Natural killer cell (primary cell): ENCODE results near the gene SYT13. TPM values are rescaled to one million over a fixed set of nuclear protein-coding genes. Genes with fewer than 3 reads are reported as not detected.

Experiments used
- ATAC-seq, 3 donors: fragments of 150-1000 bp in 2 of 3; fragments of 200-7000 bp in 1 of 3; cut with Tn5 transposase; 1 replicate in 1 of 3; 2 replicates in 2 of 3; pipeline ENCODE4 v1.10.0; 2021; ENCODE audit warnings: mild to moderate bottlenecking in 2 of 3, moderate library complexity in 2 of 3
- DNase-seq, 2 donors: peaks; one replicate each; pipeline versions ENCODE4 v3.0.0 to v3.0.0-alpha.2; 2013 to 2021; ENCODE audit warnings: mixed read lengths in 1 of 2
- H3K27ac ChIP-seq: one replicate; pipeline ENCODE4 v1.5.1; 2013; ENCODE audit warnings: mild to moderate bottlenecking, low read length
- H3K27me3 ChIP-seq: one replicate; pipeline ENCODE4 v1.6.1; 2013; ENCODE audit warnings: low read length; ENCODE audit not compliant: control insufficient read depth, insufficient read depth
- H3K36me3 ChIP-seq: one replicate; pipeline ENCODE4 v1.6.1; 2013; ENCODE audit warnings: low read length; ENCODE audit not compliant: control insufficient read depth, insufficient read depth
- H3K4me1 ChIP-seq: one replicate; pipeline ENCODE4 v1.6.1; 2013; ENCODE audit warnings: low read length; ENCODE audit not compliant: control insufficient read depth, insufficient read depth
- H3K4me3 ChIP-seq: one replicate; pipeline ENCODE4 v1.5.1; 2013; ENCODE audit warnings: low read length
- H3K9me3 ChIP-seq: one replicate; pipeline ENCODE4 v1.6.1; 2013; ENCODE audit warnings: low read length; ENCODE audit not compliant: control insufficient read depth, insufficient read depth
- H3K27ac Mint-ChIP-seq, 2 donors: one replicate each; pipeline ENCODE4 v1.8.0; 2022; ENCODE audit warnings: mild to moderate bottlenecking in 2 of 2, mixed read lengths in 2 of 2, moderate library complexity in 1 of 2
- H3K27me3 Mint-ChIP-seq, 2 donors: one replicate each; pipeline ENCODE4 v1.8.0; 2022; ENCODE audit warnings: low read depth in 2 of 2, mixed read lengths in 2 of 2
- H3K36me3 Mint-ChIP-seq: one replicate; pipeline ENCODE4 v1.8.0; 2022; ENCODE audit warnings: mixed read lengths
- H3K4me1 Mint-ChIP-seq, 2 donors: one replicate each; pipeline ENCODE4 v1.8.0; 2022; ENCODE audit warnings: mixed read lengths in 2 of 2
- H3K4me3 Mint-ChIP-seq: one replicate; pipeline ENCODE4 v1.8.0; 2022; ENCODE audit warnings: mild to moderate bottlenecking, moderate library complexity, mixed read lengths
- H3K9me3 Mint-ChIP-seq, 2 donors: one replicate each; pipeline ENCODE4 v1.8.0; 2022; ENCODE audit warnings: mixed read lengths in 2 of 2
- CTCF ChIP-seq: fragments of 200-600 bp; IDR thresholded peaks from one replicate; pipeline ENCODE4 v1.8.0; 2022; ENCODE audit warnings: antibody characterized with exemption
- WGBS: methylation state at CpG from one replicate; pipeline ENCODE4 v1.1.7; 2013; ENCODE audit warnings: missing lambda C conversion rate; ENCODE audit not compliant: insufficient coverage; 5-methylcytosine and 5-hydroxymethylcytosine counted together
- intact Hi-C: fragments of 100-400 bp; cut with micrococcal nuclease; formaldehyde crosslinking; loops from one replicate; pipeline ENCODE4 v1.14.2; 2022
- total RNA-seq, 4 donors: library from RNA; stranded (reverse); fragments of 120-200 nt in 1 of 4; gene quantifications; one replicate each; pipeline versions ENCODE4 v1.2.3 to v1.2.4, GENCODE V29; 2013 to 2022

Gene SYT13
- total RNA-seq, 3 donors from 2014 or later (not counting 1 experiment from before 2014, with no cell fraction given): not detected

- peaks cover 24% of the 10 kb centered on the region for H3K27me3 ChIP-seq
- no peaks in the 10 kb centered on the region for H3K9me3 ChIP-seq
- Mint-ChIP-seq H3K4me1 (no peaks in the 10 kb centered on the region), H3K27me3 (peaks cover 71 to 90% of the 10 kb centered on the region in 2 donors), H3K36me3 (no peaks in the 10 kb centered on the region), H3K9me3 (no peaks in the 10 kb centered on the region), H3K27ac (no peak overlapping the region), H3K4me3 (no peak overlapping the region)
- intact Hi-C loops: no loop called here
- DNase-seq (no peak), ATAC-seq (no peak)
- no peak overlapping the region for H3K4me3 ChIP-seq
- no peaks in the 10 kb centered on the region for H3K4me1 ChIP-seq
- no peak overlapping the region for H3K27ac ChIP-seq
- WGBS: 100% methylated on average over 1 of the region's 1 CpG
- H3K36me3 ChIP-seq: no peaks in the 10 kb centered on the region
- no peak for TF ChIP-seq CTCF
Measured at GRCh38 chr11:45289369-45289768, 3.2 kb upstream of the SYT13 start.

GRCh38 chr11:45288339-45288738 lies 2.2 kb upstream of the SYT13 start:
- no peak for TF ChIP-seq CTCF
- peaks cover 24% of the 10 kb centered on the region for H3K27me3 ChIP-seq
- H3K9me3 Mint-ChIP-seq: no peaks in the 10 kb centered on the region
- no peak overlapping the region for H3K4me3 ChIP-seq
- H3K4me1 ChIP-seq: no peaks in the 10 kb centered on the region
- no peaks in the 10 kb centered on the region for H3K36me3 Mint-ChIP-seq
- WGBS: 100% methylated on average over 1 of the region's 2 CpGs
- no peaks in the 10 kb centered on the region for H3K9me3 ChIP-seq
- no peaks in the 10 kb centered on the region for H3K36me3 ChIP-seq
- intact Hi-C loops: no loop called here
- no peak overlapping the region for H3K27ac ChIP-seq
- H3K27ac Mint-ChIP-seq: no peak overlapping the region
- ATAC-seq (no peak), DNase-seq (no peak)
- H3K4me3 Mint-ChIP-seq: no peak overlapping the region
- H3K27me3 Mint-ChIP-seq: peaks cover 72 to 91% of the 10 kb centered on the region in 2 donors
- H3K4me1 Mint-ChIP-seq: no peaks in the 10 kb centered on the region

GRCh38 chr11:45287316-45287903 lies 1.3 kb upstream of the SYT13 start:
- Histone ChIP-seq H3K36me3 (no peaks in the 10 kb centered on the region), H3K27ac (no peak overlapping the region), H3K27me3 (peaks cover 24% of the 10 kb centered on the region), H3K9me3 (no peaks in the 10 kb centered on the region), H3K4me3 (no peak overlapping the region), H3K4me1 (no peaks in the 10 kb centered on the region)
- H3K27ac Mint-ChIP-seq: no peak overlapping the region
- WGBS: 63% methylated on average over 3 of the region's 3 CpGs
- no peak for DNase-seq
- H3K4me1 Mint-ChIP-seq: no peaks in the 10 kb centered on the region
- no peaks in the 10 kb centered on the region for H3K9me3 Mint-ChIP-seq
- H3K4me3 Mint-ChIP-seq: no peak overlapping the region
- intact Hi-C loops: no loop called here
- no peak for ATAC-seq
- peaks cover 70 to 86% of the 10 kb centered on the region in 2 donors for H3K27me3 Mint-ChIP-seq
- H3K36me3 Mint-ChIP-seq: no peaks in the 10 kb centered on the region
- no peak for TF ChIP-seq CTCF

- 30% methylated on average over 13 of the region's 13 CpGs for WGBS
- no peak for DNase-seq
- no peaks in the 10 kb centered on the region for H3K4me1 Mint-ChIP-seq
- intact Hi-C loops: no loop called here
- no peaks in the 10 kb centered on the region for H3K9me3 ChIP-seq
- H3K36me3 ChIP-seq: no peaks in the 10 kb centered on the region
- H3K9me3 Mint-ChIP-seq: no peaks in the 10 kb centered on the region
- TF ChIP-seq CTCF: no peak
- no peak overlapping the region for H3K27ac ChIP-seq
- H3K27ac Mint-ChIP-seq: no peak overlapping the region
- H3K27me3 Mint-ChIP-seq: peaks cover 57 to 75% of the 10 kb centered on the region in 2 donors
- no peak overlapping the region for H3K4me3 ChIP-seq
- H3K4me3 Mint-ChIP-seq: no peak overlapping the region
- no peaks in the 10 kb centered on the region for H3K36me3 Mint-ChIP-seq
- H3K27me3 ChIP-seq: peaks cover 24% of the 10 kb centered on the region
- ATAC-seq: no peak
- H3K4me1 ChIP-seq: no peaks in the 10 kb centered on the region
Measured at GRCh38 chr11:45285250-45285828, 802 bp downstream of the SYT13 start.
